ENCODE data around the gene CD180. TPM values are rescaled to one million over a fixed set of nuclear protein-coding genes. Genes with fewer than 3 reads are reported as not detected.

The CD180 gene
- total and polyA plus RNA-seq, 9 of the 15 experiments (the other 6 are each of a cell fraction or from before 2014, with no cell fraction given) = 0.01 to 0.07 TPM; not detected in 7

DNA sequence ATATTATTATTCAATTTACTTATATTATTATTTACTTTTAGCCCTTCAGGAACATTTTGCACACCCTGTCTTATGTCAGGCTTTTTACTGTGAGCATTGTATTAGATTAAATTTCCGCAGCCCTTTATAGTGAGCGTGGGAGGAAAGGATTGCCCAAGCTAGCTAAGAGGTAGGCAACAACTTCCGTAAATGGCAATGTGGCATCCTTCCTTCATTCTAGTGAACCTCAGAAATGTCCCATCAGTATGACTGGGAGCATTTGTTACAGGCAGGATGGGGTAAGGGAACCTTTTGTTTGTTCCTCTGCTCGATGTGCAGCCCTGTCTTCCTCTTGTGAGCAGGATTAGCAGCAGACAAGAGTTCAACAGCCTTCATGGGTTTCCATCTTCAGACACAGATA lies 6.2 kb upstream of the CD180 start:
- H3K27me3 ChIP-seq (ENCODE audit: control insufficient read depth in 2 of 2, insufficient read depth in 2 of 2, low read length in 2 of 2) = peaks cover 6 to 18% of the 10 kb centered on the region in 2 experiments; a peak in 3 of 5 replicates
- H3K9me1 ChIP-seq (ENCODE audit: control insufficient read depth, insufficient read depth, low read length) = no peaks in the 10 kb centered on the region
- H3K9ac ChIP-seq (ENCODE audit: insufficient read depth in 1 of 2, low read depth in 2 of 2, low read length in 2 of 2) = no peak overlapping the region
- no peaks in the 10 kb centered on the region for H3K4me1 ChIP-seq (replicated peaks in 1 of 2; ENCODE audit: control insufficient read depth in 2 of 2, insufficient read depth in 2 of 2, low read length in 2 of 2)
- DNase-seq (ENCODE audit: extremely low read depth in 1 of 4, low spot score in 3 of 4) = no peak
- in situ Hi-C loops (cut with MboI) = no loop called here
- intact Hi-C loops (cut with micrococcal nuclease) = no loop called here
- no peak overlapping the region for H3K4me3 ChIP-seq
- WGBS (ENCODE audit: insufficient coverage, low coverage, missing lambda C conversion rate) = 4% methylated on average over 4 of the region's 4 CpGs
- H3K36me3 ChIP-seq (ENCODE audit: control insufficient read depth, insufficient read depth, low read length) = no peaks in the 10 kb centered on the region
- TF ChIP-seq ZNF75A (CRISPR knock-in tag; IDR thresholded peaks at IDR 0.05) (no peak), TFAM (CRISPR knock-in tag; conservative IDR thresholded peaks at IDR 0.05) (no peak), TAF15 (IDR thresholded peaks at IDR 0.05; ENCODE audit: low read depth, low read length) (no peak), USF2 (CRISPR knock-in tag; IDR thresholded peaks at IDR 0.05) (no peak), SUPT5H (IDR thresholded peaks at IDR 0.05) (no peak), RBBP5 (IDR thresholded peaks at IDR 0.05; ENCODE audit: borderline replicate concordance, insufficient read depth, low read length, poor library complexity, severe bottlenecking) (no peak), KLF10 (CRISPR knock-in tag; IDR thresholded peaks at IDR 0.05) (no peak), DMBX1 (CRISPR knock-in tag; IDR thresholded peaks at IDR 0.05; ENCODE audit: borderline replicate concordance) (no peak), ZNF764 (CRISPR knock-in tag; IDR thresholded peaks at IDR 0.05; ENCODE audit: low read depth) (no peak), HMBOX1 (IDR thresholded peaks at IDR 0.05) (no peak), TCFL5 (CRISPR knock-in tag; conservative IDR thresholded peaks at IDR 0.05) (no peak), CBFB (CRISPR knock-in tag; IDR thresholded peaks at IDR 0.05) (no peak), ZBTB8A (IDR thresholded peaks at IDR 0.05; ENCODE audit: partially characterized antibody) (no peak), SRSF9 (IDR thresholded peaks at IDR 0.05; ENCODE audit: borderline replicate concordance, low read depth, low read length) (no peak), SAP30 (IDR thresholded peaks at IDR 0.05; ENCODE audit: borderline replicate concordance, insufficient read depth, low read depth, low read length, poor library complexity, severe bottlenecking) (no peak), BDP1 (IDR thresholded peaks at IDR 0.05; ENCODE audit: insufficient read depth, insufficient read length) (no peak)
- TF ChIP-seq, protein P1, sequence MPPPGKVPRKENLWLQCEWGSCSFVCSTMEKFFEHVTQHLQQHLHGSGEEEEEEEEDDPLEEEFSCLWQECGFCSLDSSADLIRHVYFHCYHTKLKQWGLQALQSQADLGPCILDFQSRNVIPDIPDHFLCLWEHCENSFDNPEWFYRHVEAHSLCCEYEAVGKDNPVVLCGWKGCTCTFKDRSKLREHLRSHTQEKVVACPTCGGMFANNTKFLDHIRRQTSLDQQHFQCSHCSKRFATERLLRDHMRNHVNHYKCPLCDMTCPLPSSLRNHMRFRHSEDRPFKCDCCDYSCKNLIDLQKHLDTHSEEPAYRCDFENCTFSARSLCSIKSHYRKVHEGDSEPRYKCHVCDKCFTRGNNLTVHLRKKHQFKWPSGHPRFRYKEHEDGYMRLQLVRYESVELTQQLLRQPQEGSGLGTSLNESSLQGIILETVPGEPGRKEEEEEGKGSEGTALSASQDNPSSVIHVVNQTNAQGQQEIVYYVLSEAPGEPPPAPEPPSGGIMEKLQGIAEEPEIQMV (tag; conservative IDR thresholded peaks at IDR 0.05; ENCODE audit: low read depth) = no peak
- FAIRE-seq = no peak
- no peaks in the 10 kb centered on the region for H3K79me2 ChIP-seq (ENCODE audit: control insufficient read depth, insufficient read depth, low read length)
- no peak overlapping the region for H3K27ac ChIP-seq (ENCODE audit: extremely low read depth, low read depth, low read length)
- no peak overlapping the region for H2AFZ ChIP-seq (ENCODE audit: low read depth, low read length)
- ChIA-PET CTCF (ENCODE audit: low intra/inter-chr PET ratio) (no interaction called here), POLR2A (interaction anchor here (0.6 kb wide), 2 partner anchors 8 to 198 kb away, joined by 3 to 4 read pairs; no protein-coding TSS in a partner anchor)
- H4K20me1 ChIP-seq (replicated peaks; ENCODE audit: control insufficient read depth, insufficient read depth, low read length) = no peaks in the 10 kb centered on the region; the same call in 1 of the 2 replicates
- no peak for ATAC-seq
- no peak overlapping the region for H3K4me2 ChIP-seq (ENCODE audit: insufficient read depth, low read length)
- no TSS peak for BruUV-seq (replicated peaks)
- no peaks in the 10 kb centered on the region for H3K9me3 ChIP-seq (replicated peaks; ENCODE audit: control insufficient read depth, insufficient read depth, low read depth, low read length)

Data from K562 (cell line).